PFSK-1 (cell line): ENCODE results near the gene CENPT.

Experiments used
- POLR2AphosphoS5 ChIP-seq: IDR thresholded peaks from 2 replicates; pipeline ENCODE4 v1.6.1; 2012; ENCODE audit warnings: low read depth, mild to moderate bottlenecking, control low read depth, low read length, moderate library complexity
- REST ChIP-seq, 2 experiments: IDR thresholded peaks; 2 replicates each; pipeline versions ENCODE4 v1.6.1 to v1.8.0; 2011 to 2012; ENCODE audit warnings: low read depth in 2 of 2, low read length in 2 of 2, control low read depth in 1 of 2, inconsistent platforms in 1 of 2, mild to moderate bottlenecking in 1 of 2, moderate library complexity in 1 of 2; ENCODE audit not compliant: insufficient read depth in 1 of 2
- TAF1 ChIP-seq: IDR thresholded peaks from 2 replicates; pipeline ENCODE4 v1.6.1; 2012; ENCODE audit warnings: low read length, control low read depth, borderline replicate concordance; ENCODE audit not compliant: insufficient read depth

GRCh38 chr16:67878846-67879245, 31.4 kb upstream of the CENPT start:
- TF ChIP-seq POLR2AphosphoS5: no peak
- TF ChIP-seq TAF1: no peak
- no peak for TF ChIP-seq REST (IDR thresholded peaks at IDR 0.05; ENCODE audit: insufficient read depth in 1 of 2, low read depth in 2 of 2, low read length in 2 of 2)
